Breast epithelium (tissue), 4 donors: ENCODE results near the gene ARHGEF25. TPM values are rescaled to one million over a fixed set of nuclear protein-coding genes. Genes with fewer than 3 reads are reported as not detected.

ENCODE experiments used
- DNase-seq, 2 donors: peaks; one replicate each; pipeline ENCODE4 v3.0.0-alpha.2; 2019; ENCODE audit warnings: low spot score in 2 of 2
- H3K27ac ChIP-seq, 2 donors: fragments of 200-600 bp; sonication (generic) in 1 of 2; one replicate each; pipeline ENCODE4 v1.5.1; 2016 to 2019; ENCODE audit warnings: mild to moderate bottlenecking in 1 of 2
- H3K27me3 ChIP-seq, 2 donors: fragments of 200-600 bp; sonication (generic) in 1 of 2; one replicate each; pipeline versions ENCODE4 v1.5.1 to v1.6.0; 2017 to 2019; ENCODE audit warnings: control low read depth in 1 of 2, mild to moderate bottlenecking in 1 of 2
- H3K36me3 ChIP-seq: fragments of 200-600 bp; one replicate; pipeline ENCODE4 v1.5.1; 2019
- H3K4me1 ChIP-seq, 2 donors: fragments of 200-600 bp; sonication (generic); one replicate each; pipeline ENCODE4 v1.5.1; 2016 to 2019; ENCODE audit warnings: control low read depth in 1 of 2
- H3K4me3 ChIP-seq, 3 donors: fragments of 200-600 bp; sonication (generic); 1 replicate in 2 of 3; 2 replicates in 1 of 3; pipeline ENCODE4 v1.5.1; 2016 to 2019; ENCODE audit warnings: mild to moderate bottlenecking in 3 of 3, moderate library complexity in 2 of 3
- H3K9me3 ChIP-seq, 2 donors: fragments of 200-600 bp; sonication (generic) in 1 of 2; one replicate each; pipeline ENCODE4 v1.5.1; 2016 to 2019; ENCODE audit warnings: control low read depth in 1 of 2
- CTCF ChIP-seq, 3 donors: fragments of 450-650 bp; IDR thresholded peaks; one replicate each; pipeline ENCODE4 v1.5.1; 2016 to 2017; ENCODE audit warnings: antibody characterized with exemption in 3 of 3, mild to moderate bottlenecking in 3 of 3, moderate library complexity in 3 of 3
- POLR2A ChIP-seq: fragments of 450-650 bp; IDR thresholded peaks from one replicate; pipeline ENCODE4 v1.6.1; 2016; ENCODE audit warnings: antibody characterized with exemption, mild to moderate bottlenecking, moderate library complexity
- POLR2AphosphoS5 ChIP-seq, 3 donors: sonication (generic); formaldehyde crosslinking; IDR thresholded peaks; one replicate each; pipeline ENCODE4 v1.6.1; 2017; ENCODE audit warnings: antibody characterized with exemption in 3 of 3
- intact Hi-C: fragments of 100-400 bp; cut with DNase I; formaldehyde crosslinking; loops from one replicate; pipeline ENCODE4 v1.15.1; 2023; ENCODE audit warnings: low total_unique reads
- total RNA-seq, 3 donors: library from RNA; depleted of rRNA; stranded (reverse); fragments of >200 nt; gene quantifications; one replicate each; pipeline ENCODE4 v1.1.0, GENCODE V29; 2016

The ARHGEF25 gene
- total RNA-seq, 3 donors from 2014 or later: 8.3 to 28.2 (median 19.2) TPM

DNA sequence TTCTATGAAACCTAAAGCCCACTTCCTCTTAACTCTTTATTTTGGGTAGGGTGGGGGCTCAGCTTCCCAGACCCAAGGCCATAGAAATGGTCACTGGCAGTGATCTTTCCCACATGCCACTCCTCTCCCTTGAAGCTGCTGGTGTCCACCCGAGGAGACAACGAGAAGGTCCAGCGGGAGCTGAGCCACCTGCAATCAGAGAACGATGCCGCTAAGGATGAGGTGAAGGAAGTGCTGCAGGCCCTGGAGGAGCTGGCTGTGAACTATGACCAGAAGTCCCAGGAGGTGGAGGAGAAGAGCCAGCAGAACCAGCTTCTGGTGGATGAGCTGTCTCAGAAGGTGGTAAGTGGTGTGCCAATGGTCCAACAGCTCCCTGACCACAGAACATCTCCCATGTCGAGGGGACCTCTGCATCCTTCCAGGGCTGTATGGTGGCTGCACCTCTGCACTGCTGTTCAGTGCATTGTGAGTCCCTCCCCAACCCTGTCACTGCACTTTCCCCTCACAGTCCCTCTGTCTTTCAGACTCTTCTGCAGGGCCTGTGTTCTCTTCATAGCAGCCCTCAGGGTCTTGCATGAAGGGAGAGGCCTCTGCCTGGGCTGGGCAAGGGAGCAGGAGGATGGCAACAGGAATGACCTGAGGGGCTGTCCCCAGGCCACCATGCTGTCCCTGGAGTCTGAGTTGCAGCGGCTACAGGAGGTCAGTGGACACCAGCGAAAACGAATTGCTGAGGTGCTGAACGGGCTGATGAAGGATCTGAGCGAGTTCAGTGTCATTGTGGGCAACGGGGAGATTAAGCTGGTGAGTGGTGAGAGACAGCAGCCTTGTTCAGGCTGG lies 39.1 kb upstream of the ARHGEF25 start:
- DNase-seq: no peak
- TF ChIP-seq POLR2A (no peak), POLR2AphosphoS5 (IDR thresholded peaks at IDR 0.05) (no peak), CTCF (IDR thresholded peaks at IDR 0.05) (no peak)
- Histone ChIP-seq H3K27me3 (no peaks in the 10 kb centered on the region), H3K9me3 (no peaks in the 10 kb centered on the region), H3K27ac (no peak overlapping the region), H3K36me3 (no peaks in the 10 kb centered on the region), H3K4me3 (no peak overlapping the region), H3K4me1 (no peaks in the 10 kb centered on the region)
- intact Hi-C loops: no loop called here

DNA sequence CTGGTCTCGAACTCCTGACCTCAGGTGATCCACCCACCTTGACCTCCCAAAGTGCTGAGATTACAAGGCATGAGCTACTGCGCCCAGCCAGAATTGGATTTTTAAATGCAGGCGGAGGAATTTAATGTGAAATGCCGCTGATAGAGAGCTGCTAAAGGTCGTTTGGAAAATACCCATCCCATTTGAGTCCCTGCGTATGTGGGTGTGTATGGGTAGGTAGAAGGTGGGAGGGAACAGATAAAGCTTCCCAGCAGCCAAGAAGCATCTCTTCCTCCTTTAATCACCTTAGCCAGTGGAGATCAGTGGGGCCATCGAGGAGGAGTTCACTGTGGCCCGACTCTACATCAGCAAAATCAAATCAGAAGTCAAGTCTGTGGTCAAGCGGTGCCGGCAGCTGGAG lies 36.4 kb upstream of the ARHGEF25 start:
- Histone ChIP-seq H3K9me3 (no peaks in the 10 kb centered on the region), H3K4me1 (no peaks in the 10 kb centered on the region), H3K27ac (no peak overlapping the region), H3K4me3 (no peak overlapping the region), H3K27me3 (no peaks in the 10 kb centered on the region), H3K36me3 (no peaks in the 10 kb centered on the region)
- intact Hi-C loops: no loop called here
- DNase-seq: no peak
- TF ChIP-seq CTCF (IDR thresholded peaks at IDR 0.05) (no peak), POLR2A (no peak), POLR2AphosphoS5 (IDR thresholded peaks at IDR 0.05) (no peak)

DNA sequence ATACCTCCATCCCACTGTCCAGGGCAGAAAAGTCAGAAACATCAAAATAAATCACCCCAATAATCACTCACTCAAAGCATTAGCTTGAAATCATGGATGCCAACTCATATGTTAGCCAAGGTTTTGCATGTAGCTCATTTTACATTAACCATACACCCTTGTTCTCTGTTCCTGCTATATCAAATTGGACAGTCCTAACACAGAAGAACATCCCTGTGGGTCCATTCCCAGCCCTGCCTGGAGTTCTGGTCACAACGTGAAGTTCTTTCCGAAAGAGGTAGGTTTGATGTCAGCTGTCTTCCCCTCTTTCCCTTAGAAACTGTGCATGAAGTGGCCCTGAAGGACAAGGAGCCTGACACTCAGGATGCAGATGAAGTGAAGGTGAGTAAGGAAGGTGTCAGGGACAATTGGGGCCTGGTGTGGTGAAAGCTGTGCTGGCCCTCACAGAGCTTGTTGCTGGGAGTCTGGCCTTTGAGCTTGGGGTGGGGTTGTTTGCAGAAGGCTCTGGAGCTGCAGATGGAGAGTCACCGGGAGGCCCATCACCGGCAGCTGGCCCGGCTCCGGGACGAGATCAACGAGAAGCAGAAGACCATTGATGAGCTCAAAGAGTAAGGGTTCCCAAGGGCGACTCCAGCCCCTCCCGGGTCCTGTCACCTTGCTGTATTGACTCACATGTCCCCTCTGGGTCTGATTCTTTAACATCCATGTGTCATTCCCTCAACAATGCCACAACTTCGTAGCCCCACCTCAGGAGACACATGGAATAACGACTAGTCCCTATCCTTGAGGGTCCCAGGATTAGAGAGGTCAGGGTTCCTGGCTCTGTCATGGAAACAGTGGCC lies 35.2 kb upstream of the ARHGEF25 start:
- TF ChIP-seq POLR2AphosphoS5 (IDR thresholded peaks at IDR 0.05) (no peak), CTCF (IDR thresholded peaks at IDR 0.05) (no peak), POLR2A (no peak)
- Histone ChIP-seq H3K4me1 (no peaks in the 10 kb centered on the region), H3K27ac (no peak overlapping the region), H3K9me3 (no peaks in the 10 kb centered on the region), H3K27me3 (no peaks in the 10 kb centered on the region), H3K4me3 (no peak overlapping the region), H3K36me3 (no peaks in the 10 kb centered on the region)
- DNase-seq: peak in 1 of 2 donors; percentile 36
- intact Hi-C loops: no loop called here

- Histone ChIP-seq H3K4me1 (no peaks in the 10 kb centered on the region), H3K27me3 (no peaks in the 10 kb centered on the region), H3K36me3 (no peaks in the 10 kb centered on the region), H3K4me3 (no peak overlapping the region), H3K27ac (no peak overlapping the region), H3K9me3 (no peaks in the 10 kb centered on the region)
- TF ChIP-seq POLR2AphosphoS5 (IDR thresholded peaks at IDR 0.05) (no peak), POLR2A (no peak), CTCF (IDR thresholded peaks at IDR 0.05) (no peak)
- DNase-seq: no peak
- intact Hi-C loops: no loop called here
These were observed 34.5 kb upstream of the ARHGEF25 start for GRCh38 chr12:57576613-57577160.
